Skin epidermis (tissue), 12 donors: Measurements from ENCODE around the gene ENOSF1.
"Not testable (repeated sequence)": the region's sequence is repeated elsewhere in the genome, so short reads cannot be mapped to it uniquely, and the experiment has no call there.

Source experiments
- H3K27ac ChIP-seq, 21 experiments: fragments of 200-600 bp; sonication (generic) in 11 of 21; one replicate each; pipeline ENCODE4 v1.5.0; 2020; ENCODE audit warnings: mild to moderate bottlenecking in 3 of 21, inconsistent platforms in 2 of 21, moderate library complexity in 2 of 21
- H3K4me3 ChIP-seq, 7 experiments: fragments of 200-600 bp; sonication (generic) in 2 of 7; one replicate each; pipeline ENCODE4 v1.5.0; 2020; ENCODE audit warnings: inconsistent platforms in 2 of 7, mild to moderate bottlenecking in 2 of 7, moderate library complexity in 1 of 7

Gene ENOSF1, protein sequence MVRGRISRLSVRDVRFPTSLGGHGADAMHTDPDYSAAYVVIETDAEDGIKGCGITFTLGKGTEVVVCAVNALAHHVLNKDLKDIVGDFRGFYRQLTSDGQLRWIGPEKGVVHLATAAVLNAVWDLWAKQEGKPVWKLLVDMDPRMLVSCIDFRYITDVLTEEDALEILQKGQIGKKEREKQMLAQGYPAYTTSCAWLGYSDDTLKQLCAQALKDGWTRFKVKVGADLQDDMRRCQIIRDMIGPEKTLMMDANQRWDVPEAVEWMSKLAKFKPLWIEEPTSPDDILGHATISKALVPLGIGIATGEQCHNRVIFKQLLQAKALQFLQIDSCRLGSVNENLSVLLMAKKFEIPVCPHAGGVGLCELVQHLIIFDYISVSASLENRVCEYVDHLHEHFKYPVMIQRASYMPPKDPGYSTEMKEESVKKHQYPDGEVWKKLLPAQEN

DNA sequence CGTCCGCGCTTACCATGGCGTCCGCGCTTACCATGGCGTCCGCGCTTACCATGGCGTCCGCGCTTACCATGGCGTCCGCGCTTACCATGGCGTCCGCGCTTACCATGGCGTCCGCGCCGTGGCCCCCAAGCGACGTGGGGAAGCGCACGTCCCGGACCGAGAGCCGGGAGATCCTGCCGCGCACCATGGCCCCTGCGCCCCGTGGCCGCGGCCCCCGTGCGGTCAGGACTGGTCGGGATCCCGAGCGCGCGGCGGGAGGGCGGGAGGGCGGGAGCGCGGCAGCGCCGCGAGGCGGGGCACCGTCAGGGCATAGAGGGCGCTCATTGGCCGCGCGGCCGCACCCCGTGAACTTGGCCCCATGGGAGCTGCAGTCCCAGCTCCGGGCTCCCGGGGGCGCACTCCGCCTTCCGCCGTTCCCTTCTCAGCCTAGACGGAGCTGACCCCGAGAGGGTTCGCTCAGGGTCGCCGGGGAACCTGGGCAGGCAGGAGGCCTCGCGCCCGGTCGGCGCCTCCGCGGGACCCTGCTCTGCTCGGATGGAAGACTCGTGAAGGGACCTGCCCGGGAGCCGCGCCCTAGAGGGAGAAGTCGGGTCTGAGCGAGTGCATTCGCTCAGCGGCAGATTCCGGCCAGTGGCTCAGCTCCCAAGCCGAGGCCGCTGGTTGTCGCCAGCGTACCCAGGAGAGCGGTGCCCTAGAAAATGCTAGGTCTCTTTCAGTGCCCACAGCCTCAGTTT lies at the start of gene ENOSF1:
TSS of gene ENOSF1 (minus strand) at position 230 of the 734 bp plus-strand sequence. CDS start at position 187, 43 bp downstream.
- peak within 1 kb of the TSS; percentile 31 to 90 (median 82) for H3K27ac ChIP-seq
- H3K4me3 ChIP-seq, result peak within 1 kb of the TSS; percentile 56 to 77 (median 69)

DNA sequence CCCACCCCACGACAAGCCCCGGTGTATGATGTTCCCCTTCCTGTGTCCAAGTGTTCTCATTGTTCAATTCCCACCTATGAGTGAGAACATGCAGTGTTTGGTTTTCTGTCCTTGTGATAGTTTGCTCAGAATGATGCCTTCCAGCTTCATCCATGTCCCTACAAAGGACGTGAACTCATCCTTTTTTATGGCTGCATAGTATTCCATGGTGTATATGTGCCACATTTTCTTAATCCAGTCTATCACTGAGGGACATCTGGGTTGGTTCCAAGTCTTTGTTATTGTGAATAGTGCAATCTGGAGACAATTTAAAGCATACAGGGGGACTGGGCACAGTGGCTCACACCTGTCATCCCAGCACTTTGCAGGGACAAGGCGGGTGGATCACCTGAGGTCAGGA lies 47.4 kb upstream of the ENOSF1 start:
- not testable (repeated sequence) for H3K4me3 ChIP-seq

DNA sequence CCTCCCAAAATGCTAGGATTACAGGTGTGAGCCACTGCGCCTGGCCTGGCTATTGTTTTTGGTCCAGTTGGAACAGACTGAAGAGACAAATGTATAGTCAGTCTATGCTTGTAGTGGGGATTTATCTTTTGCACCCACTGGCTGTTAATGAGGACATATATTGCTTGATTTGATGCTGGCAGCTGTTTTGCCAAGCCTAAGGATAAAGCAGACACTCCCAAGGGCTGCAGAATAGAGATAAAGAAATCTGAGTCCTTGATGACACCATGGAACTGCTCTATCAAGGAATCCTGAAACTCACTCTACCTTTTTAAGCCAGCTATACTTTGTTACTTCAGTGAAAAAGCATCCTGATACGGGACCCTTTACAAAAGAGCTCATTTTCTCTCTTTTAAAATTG lies 43.1 kb upstream of the ENOSF1 start:
- H3K27ac ChIP-seq, result no peak overlapping the region
- no peak overlapping the region for H3K4me3 ChIP-seq

More for the DNA sequence above, 47.4 kb upstream of the ENOSF1 start:
- not testable (repeated sequence) for H3K27ac ChIP-seq

DNA sequence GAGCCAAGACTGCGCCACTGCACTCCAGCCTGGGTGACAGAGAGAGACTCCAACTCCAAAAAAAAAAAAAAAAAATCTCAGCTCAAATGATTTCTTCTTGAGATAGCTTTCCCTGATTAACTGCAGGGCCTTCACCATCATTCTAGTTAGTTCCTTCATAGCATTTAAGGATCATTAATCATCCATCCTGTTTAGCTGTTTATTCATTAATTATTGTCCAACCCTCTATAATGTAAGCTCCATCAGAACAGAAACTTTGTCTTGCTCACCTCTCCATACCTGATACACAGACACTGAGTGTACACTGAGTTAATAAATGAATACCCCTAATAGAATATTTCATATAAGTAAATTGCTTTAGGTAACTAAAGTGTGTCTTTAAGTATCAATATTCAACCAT lies 42.2 kb upstream of the ENOSF1 start:
- no peak overlapping the region for H3K4me3 ChIP-seq
- H3K27ac ChIP-seq, result no peak overlapping the region

DNA sequence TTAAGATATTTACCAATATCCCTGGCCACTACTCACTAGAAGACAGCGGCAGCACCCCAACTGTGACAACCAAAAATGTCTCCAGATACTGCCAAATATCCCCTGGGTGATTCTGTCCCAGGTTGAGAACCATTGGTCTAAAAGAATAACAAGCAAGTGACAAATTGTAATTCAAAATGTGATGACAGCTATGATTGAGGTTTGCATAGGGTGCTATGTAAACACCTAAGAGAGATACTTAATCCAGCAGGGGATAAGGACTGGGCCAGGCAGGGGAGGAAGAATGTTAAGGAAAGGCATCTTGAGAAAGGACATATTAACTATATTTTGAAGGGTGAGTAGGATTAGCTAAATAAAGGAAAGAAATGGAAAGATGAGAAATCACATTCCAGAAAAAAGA lies 38.0 kb upstream of the ENOSF1 start:
- no peak overlapping the region for H3K27ac ChIP-seq
- H3K4me3 ChIP-seq, result no peak overlapping the region

DNA sequence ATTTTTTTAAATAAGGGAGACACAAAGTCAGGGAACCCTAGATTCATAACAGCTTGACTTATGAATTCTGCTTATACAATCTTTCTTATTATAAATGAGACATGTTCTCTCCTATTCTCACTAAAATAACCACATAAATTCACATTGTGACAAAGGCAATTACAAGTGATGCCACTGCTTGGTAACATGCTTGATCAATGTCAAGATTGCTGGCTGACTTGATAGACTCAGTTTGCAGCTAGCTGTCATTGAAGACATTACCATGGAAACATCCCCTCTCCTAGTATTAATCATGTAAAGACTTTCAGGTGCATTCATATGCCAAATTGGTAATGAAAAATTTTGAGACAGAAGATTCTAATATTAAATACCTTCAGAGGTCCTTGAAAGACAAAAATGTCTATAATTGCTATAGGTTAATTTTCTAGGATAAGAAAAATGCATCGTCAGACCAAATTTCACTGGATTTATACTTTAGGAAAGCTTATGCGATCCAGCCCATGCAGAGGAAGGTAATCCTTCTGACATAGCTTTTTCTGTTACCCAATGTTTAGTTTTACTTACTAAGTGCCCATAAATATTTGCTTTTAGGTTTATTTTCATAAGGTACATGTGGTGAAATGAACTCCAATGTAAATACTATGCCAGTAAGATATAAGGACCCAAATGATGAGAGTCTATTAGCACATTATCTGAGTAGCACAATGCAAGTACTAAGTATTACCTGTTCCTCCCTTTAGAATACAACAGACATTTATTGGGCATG lies 32.6 kb upstream of the ENOSF1 start:
- no peak overlapping the region for H3K27ac ChIP-seq

DNA sequence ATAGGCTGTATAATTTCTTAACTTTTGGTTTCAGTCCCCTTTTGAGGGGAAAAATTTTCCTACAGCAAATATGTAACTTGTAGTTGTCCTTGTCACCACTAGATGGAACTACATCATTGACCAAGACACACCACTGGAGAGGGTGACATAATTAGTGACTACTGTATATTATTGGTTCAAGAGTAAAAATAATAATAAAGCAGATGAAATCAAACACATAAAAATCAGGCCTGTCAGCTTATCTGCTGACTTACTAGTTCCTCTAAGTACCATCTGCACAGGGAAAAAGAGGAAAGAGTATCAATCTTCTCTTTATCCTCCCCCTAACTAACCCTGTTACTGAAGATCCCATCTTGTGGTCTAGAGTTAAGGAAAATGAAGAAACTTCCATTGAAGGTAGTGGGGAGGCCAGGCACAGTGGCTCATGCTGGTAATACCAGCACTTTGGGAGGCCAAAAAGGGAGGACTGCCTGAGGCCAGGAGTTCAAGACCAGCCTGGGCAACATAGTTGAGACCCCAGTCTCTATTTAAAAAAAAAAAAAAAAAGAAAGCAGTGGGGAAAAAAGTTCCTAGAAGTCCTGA lies 29.6 kb upstream of the ENOSF1 start:
- Histone ChIP-seq H3K4me3 (no peak overlapping the region), H3K27ac (no peak overlapping the region)

More for the DNA sequence above, 32.6 kb upstream of the ENOSF1 start:
- no peak overlapping the region for H3K4me3 ChIP-seq

DNA sequence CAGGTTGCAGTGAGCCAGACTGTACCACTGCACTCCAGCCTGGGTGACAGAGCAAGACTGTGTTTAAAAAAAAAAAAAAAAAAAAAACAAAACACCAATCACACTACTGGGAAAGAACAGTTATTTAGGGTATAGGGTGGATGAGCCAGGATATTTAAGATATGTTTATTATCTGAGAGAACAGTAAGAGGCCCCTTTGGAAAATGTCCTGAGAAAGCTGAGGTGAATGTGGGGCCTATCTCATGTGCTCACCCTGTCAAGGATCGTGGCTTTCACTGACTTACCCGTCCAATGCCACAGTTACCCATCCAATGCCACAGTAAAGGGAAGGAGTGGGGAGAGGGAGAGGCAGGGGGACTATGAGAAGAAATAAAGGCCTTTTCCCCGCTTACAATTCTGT lies 19.9 kb upstream of the ENOSF1 start:
- H3K4me3 ChIP-seq, result no peak overlapping the region
- no peak overlapping the region for H3K27ac ChIP-seq

DNA sequence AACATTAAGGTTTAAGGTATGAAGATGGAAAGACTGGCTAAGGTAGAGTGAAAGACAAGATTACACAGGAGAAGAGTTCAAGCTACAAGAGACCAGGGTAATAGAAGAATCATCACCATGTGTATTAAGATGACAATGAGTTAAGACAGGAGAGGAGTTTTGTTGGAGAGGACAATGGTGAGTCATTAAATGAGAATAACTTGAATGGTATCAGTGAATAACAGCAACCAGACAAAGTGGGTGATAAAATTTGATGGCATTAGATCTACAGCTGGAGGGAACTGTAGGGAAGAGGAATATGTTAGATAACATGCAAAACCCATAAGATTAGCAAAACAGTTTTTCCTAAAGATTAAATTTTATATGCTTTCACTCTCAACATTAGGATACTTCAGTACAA lies 18.8 kb upstream of the ENOSF1 start:
- Histone ChIP-seq H3K27ac (no peak overlapping the region), H3K4me3 (no peak overlapping the region)

DNA sequence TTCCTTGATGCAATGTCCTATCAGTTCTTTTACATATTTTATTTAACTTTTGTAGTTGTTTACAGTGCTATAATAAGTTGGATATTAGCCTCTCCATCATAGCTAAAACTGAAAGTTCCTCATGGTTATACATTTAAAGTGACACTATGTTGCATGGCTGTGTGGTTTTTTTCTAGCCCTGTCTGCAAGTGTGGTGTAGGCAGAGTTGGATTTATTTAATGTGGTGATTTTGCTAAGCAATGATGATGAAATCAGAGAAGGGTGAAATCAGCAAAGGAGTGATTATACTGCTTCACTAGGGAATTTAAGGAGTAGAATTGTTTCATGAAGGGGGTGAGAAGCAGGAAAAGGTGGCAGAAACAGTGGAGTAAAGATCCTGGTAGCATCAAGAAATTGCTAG lies 18.3 kb upstream of the ENOSF1 start:
- no peak overlapping the region for H3K4me3 ChIP-seq
- no peak overlapping the region for H3K27ac ChIP-seq

DNA sequence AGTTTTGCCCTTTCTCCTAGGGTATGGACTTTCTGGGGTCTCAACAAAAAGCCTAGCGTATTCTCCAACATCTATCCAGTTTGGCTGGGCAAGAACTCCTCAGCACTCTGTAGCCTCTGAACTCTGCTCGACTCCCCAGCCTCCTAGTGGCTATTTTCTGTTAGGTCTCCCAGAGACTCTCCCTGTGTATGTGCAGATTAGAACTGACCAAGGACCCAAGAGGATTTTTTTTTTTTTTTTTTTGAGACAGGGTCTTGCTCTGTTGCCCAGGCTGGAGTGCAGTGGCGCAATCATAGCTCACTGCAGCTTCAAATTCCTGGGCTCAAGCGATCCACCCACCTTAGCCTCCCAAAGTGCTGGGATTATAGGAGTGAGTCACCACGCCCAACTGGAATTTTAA lies 17.7 kb upstream of the ENOSF1 start:
- H3K4me3 ChIP-seq, result not testable (repeated sequence)

DNA sequence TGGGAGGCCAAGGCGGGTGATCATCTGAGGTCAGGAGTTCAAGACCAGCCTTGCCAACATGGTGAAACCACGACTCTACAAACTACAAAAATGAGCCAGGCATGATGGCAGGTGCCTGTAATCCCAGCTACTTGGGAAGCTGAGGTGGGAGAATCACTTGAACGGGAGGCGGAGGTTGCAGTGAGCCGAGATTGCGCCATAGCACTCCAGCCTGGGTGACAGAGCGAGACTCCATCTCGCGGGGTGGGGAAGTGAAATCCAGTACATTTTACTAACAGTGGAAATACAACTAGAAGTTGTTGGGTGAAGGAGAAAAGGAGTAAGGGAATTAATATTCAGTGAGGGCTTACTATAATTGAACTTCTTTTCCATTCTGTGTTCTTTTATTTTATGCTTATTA lies 13.2 kb upstream of the ENOSF1 start:
- no peak overlapping the region for H3K4me3 ChIP-seq
- H3K27ac ChIP-seq, result no peak overlapping the region

More for the DNA sequence above, 17.7 kb upstream of the ENOSF1 start:
- H3K27ac ChIP-seq, result not testable (repeated sequence)

DNA sequence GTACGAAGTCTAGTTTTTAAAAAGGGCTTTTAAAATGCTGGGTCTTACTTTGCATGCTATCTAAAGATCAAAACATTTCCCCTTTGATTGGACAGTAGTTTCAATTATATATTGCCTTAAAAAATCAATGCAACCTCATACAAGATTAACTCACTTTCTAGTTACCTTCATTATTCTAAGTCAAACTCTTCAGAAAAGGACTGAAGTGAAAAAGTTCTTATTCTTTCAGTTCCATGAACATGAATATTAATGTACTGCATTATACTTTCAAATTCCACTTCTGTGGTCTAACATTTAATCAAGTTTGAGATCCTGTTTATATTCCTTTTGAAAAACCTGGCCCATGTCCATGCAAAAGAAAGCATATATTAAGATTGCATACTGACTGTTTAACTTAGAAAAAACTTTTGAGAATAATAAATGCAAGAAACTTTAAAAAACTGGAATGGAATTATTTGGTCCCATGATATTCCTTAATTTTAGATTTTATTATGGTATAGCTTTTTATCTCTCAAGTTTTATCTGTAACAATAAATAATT lies 11.2 kb upstream of the ENOSF1 start:
- Histone ChIP-seq H3K4me3 (no peak overlapping the region), H3K27ac (no peak overlapping the region)

DNA sequence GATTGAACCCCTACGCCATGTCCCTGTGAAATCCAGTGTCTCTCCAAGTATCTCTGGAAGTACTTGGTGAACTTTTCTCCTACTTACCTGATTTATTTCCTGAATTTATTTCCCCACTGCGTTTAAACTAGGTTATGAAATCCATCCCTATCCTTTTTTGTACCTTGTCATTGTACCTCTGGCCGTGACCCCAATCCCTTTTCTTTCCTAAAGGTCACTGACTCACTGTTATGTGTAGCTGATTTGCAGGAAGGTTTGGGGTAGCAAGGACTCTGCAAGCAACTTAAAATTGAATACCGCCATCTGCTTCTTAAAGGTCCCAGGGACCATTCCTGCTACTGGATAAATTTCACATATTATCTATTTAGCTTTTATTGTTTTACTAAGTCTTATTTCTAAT lies 4.6 kb upstream of the ENOSF1 start:
- Histone ChIP-seq H3K27ac (no peak overlapping the region), H3K4me3 (no peak overlapping the region)

DNA sequence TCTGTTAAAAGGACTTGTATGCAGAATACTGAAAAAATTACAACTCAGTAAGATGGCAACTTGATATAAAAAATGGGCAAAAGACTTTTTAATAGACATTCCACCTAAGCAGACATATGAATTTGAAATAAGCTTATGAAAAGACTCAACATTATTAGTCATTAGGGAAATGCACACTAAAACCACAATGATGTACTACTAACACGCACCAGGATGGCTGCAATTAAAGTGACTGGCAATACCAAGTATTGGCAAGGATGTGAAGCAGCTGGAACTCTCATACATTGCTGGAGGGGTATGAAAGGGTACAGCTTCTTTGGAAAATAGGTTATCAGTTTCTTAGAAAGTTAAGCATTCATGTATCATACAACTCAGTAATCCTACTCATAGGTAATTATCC lies 3.2 kb upstream of the ENOSF1 start:
- Histone ChIP-seq H3K4me3 (no peak overlapping the region), H3K27ac (no peak overlapping the region)

DNA sequence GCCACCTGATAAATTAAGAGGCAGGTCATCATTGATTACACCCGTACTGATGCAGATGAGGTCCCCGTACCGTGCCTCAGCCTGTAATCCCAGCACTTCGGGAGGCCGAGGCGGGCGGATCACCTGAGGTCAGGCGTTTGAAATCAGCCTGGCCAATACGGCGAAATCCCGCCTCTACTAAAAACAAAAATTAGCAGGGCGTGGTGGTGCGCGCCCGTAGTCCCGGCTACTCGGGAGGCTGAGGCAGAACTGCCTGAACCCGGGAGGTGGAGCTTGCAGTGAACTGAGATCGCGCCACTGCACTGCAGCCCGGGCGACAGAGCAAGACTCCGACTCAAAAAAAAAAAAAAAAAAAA lies 683 bp upstream of the ENOSF1 start:
- peak overlapping the region in 19 of 21 experiments; percentile 66 to 90 (median 82) for H3K27ac ChIP-seq
- peak overlapping the region; percentile 56 to 77 (median 69) for H3K4me3 ChIP-seq

DNA sequence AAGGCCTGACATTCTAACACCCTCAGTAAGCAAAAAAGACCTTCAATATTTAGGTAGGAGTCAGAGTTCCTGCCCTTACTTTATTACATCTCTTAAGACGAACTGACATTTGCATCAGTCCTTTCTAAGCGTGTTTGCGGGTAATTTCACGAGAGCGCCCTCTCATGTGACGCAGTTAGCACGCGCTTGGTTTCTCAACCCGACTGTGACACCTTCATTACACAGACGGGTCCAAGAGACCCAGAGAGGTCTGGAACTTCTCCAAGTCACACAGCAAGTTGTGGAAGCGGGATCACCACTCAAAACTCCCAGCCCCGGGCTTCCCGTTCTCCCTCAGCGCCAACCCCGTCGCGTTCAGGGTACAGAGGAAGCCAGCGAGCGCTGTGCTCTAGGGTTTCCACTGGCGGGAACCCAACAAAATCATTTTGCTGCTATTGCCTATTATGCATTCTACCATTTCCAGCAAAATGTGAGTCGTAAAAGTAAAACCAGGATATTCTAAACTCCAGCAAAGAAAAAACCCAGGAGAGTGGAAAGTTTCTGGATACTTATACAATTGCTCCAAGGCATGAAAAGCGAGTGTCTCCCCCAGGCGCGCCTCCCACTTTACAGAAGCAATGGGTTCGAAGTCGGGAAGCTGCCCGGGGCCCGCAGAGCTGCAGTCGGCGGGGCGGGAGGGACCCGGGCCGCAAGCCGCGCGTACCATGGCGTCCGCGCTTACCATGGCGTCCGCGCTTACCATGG lies 601 bp downstream of the ENOSF1 start:
- Histone ChIP-seq H3K27ac (peak overlapping the region; percentile 31 to 90 (median 82)), H3K4me3 (peak overlapping the region; percentile 56 to 77 (median 69))

DNA sequence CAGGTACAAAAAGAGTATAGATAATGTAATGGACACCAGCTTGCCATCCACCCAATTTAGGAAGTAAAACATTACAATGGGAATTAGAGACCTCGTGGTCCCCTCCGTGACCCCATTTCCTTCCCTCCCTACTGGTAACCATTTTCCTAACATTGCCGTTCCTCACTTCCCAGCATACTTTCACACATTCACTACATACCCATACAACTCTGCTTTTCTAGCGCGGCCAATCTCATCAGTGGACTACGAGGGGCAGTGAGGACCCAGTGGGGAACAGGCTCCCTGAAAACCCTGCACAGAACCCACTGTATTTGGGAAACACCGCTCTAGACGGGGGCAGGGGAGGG lies 1.1 kb downstream of the ENOSF1 start:
- peak overlapping the region in 18 of 21 experiments; percentile 71 to 90 (median 82) for H3K27ac ChIP-seq

More for the DNA sequence above, 1.1 kb downstream of the ENOSF1 start:
- H3K4me3 ChIP-seq, result peak overlapping the region; percentile 56 to 77 (median 69)
